Lower leg skin (tissue), 3 donors: ENCODE data around the gene CHERP.

ENCODE experiments used
- CTCF ChIP-seq, 3 donors: fragments of 450-650 bp; IDR thresholded peaks; one replicate each; pipeline ENCODE4 v1.5.1; 2016; ENCODE audit warnings: antibody characterized with exemption in 3 of 3, mild to moderate bottlenecking in 3 of 3, moderate library complexity in 2 of 3
- POLR2A ChIP-seq, 2 donors: fragments of 450-650 bp; IDR thresholded peaks; one replicate each; pipeline ENCODE4 v1.6.1; 2016 to 2017; ENCODE audit warnings: antibody characterized with exemption in 2 of 2, mild to moderate bottlenecking in 1 of 2, moderate library complexity in 1 of 2

- TF ChIP-seq CTCF (IDR thresholded peaks at IDR 0.05) (no peak), POLR2A (IDR thresholded peaks at IDR 0.05) (no peak)
Measured at GRCh38 chr19:16518061-16518460, 24.2 kb downstream of the CHERP start.
